ENCODE measurements around the gene TPD52L2. TPM values are rescaled to one million over a fixed set of nuclear protein-coding genes. Genes with fewer than 3 reads are reported as not detected.

TPD52L2 gene
- total RNA-seq, 1 donor from 2014 or later, result 112 TPM

DNA sequence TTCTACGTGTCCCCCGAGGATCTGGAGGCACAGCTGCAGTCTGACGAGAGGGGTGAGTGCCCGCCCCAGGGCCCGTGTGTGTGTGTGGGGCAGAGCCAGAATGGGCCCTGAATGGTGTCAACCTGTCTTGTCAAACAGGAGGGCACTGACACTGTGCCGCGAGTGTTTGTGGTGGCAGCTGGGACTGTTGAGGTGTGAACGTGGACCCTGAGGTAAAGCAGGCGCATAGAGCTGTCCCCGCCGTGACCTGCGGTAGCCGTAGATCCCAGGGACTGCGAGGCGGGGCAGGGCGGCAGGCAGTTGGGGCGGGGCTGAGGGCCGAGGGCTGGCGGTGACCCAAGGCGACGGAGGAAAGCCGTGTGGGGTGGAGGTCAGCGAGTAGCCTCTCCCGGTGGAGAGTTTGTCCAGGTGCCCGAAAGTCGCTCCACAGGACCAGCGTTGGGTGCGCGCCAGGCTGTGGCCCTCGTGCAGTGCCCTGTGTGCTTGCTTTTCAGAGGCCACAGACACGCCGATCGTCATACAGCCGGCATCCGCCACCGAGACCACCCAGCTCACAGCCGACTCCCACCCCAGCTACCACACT, 66.0 kb downstream of the TPD52L2 start:
- DNase-seq (ENCODE audit: low read depth), result no peak
- H3K4me3 ChIP-seq (ENCODE audit: low read depth, low read length), result no peak overlapping the region
- TF ChIP-seq CTCF (conservative IDR thresholded peaks at IDR 0.05; ENCODE audit: low read depth, low read length), result no peak

DNA sequence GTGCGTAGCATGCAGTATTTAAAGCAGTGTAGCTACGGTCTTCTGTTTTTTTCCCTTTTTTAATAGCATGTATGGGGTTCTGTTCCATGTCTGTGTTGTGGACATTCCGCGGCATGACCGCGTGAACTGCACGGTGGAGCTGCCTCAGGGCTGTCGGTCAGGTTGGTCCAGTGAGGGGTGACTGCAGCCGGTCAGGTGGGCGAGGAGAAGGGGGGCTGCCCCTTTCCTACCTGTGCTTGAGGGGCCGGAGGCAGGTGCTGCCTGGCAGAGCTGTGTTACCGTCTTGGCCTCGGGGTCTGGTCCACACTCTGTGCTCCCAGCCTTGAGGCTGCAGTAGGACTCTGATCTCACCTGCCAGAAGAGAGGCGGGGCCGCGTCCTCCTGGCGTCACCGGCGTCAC, 66.7 kb downstream of the TPD52L2 start:
- no peak for DNase-seq (ENCODE audit: low read depth)
- TF ChIP-seq CTCF (conservative IDR thresholded peaks at IDR 0.05; ENCODE audit: low read depth, low read length), result no peak
- no peak overlapping the region for H3K4me3 ChIP-seq (ENCODE audit: low read depth, low read length)

DNA sequence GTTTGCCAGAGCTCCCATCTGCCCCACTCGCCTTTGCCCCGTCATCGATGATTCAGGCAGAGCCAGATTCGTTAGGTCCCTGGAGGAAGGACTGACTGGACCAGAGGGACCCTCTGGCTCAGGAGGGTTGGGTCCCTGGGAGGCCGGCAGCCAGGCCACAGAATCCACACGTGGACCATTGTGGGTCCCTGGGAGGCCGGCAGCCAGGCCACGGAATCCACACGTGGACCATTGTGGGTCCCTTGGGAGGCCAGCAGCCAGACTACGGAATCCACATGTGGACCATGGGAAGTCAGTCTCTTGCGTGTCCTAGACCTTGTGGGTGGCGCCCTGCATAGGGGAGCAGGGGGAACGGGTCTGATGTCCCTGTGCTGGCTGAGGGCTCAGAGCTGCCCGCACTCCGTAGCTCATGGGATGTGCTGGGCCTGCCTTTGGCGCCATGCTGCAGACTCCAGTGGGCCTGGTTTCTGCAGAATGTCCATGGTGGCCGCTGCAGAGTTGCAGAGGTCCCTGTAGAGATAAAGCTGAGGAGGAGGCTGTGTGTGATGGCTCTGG, 67.6 kb downstream of the TPD52L2 start:
- TF ChIP-seq CTCF (conservative IDR thresholded peaks at IDR 0.05; ENCODE audit: low read depth, low read length), result no peak
- no peak for DNase-seq (ENCODE audit: low read depth)
- H3K4me3 ChIP-seq (ENCODE audit: low read depth, low read length), result no peak overlapping the region

DNA sequence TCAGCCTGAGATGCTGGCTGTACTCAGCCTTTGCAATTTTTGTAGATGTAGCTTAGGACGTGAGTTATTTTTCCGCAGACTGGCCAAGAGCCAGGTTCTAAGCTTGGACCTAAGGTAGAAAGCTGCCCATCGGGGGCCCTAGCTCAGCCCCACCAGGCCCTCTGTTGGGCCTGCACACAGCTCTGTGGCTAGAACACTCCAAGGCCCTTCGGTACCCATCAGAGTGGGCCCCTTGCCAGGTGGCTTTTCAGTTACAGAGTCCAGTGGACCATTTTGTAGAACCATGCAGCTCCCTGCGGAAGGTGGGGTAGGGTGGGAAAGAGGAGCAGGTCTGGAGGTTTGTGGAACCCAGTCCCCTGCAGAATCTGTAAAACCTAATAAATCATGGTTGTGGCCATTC, 68.6 kb downstream of the TPD52L2 start:
- DNase-seq (ENCODE audit: low read depth), result no peak
- TF ChIP-seq CTCF (conservative IDR thresholded peaks at IDR 0.05; ENCODE audit: low read depth, low read length), result no peak

DNA sequence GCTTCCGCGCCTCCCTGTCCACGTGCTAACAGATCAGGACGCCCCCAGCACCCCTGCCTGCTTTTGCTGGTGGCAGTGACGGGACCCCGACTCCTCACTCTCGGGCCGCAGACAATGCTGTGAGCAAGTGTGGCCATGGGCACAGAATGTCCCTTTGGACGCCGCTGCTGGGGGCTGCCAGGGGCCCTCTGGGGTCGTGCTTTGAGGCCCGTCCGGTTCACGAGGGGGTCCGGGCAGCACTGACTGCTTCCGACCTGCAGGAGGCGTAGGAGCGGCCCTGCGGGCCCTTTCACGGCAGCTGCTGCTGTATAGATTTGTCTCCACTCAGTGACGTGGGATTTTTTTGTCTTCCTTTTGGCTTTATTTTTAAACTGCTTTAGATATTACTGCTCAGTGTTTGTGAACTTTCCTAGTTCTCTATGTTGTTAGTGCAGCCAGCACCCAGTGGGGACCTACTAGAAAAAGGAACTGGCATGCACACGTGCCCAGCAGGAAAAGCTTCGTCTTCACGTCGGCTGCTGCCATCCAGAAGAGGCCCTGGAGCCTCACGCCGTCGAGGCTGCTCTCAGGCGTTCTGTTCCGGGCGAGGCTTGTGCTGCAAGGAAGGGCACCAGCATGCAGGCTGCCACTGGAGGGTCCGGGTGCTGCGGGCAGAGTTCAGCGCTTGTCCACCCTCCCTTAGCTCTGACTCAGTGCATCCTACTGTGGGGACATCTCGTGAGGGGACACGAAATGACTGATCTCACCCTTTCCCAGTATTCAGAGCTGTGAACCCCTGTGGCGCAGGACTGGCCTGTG, 69.4 kb downstream of the TPD52L2 start:
- TF ChIP-seq CTCF (conservative IDR thresholded peaks at IDR 0.05; ENCODE audit: low read depth, low read length), result peak; percentile 42
- no peak overlapping the region for H3K4me3 ChIP-seq (ENCODE audit: low read depth, low read length)
- no peak for DNase-seq (ENCODE audit: low read depth)

More for the DNA sequence above, 68.6 kb downstream of the TPD52L2 start:
- no peak overlapping the region for H3K4me3 ChIP-seq (ENCODE audit: low read depth, low read length)

GRCh38 chr20:63935447-63935846, 70.4 kb downstream of the TPD52L2 start:
- no peak for DNase-seq (ENCODE audit: low read depth)
- no peak for TF ChIP-seq CTCF (conservative IDR thresholded peaks at IDR 0.05; ENCODE audit: low read depth, low read length)
- no peak overlapping the region for H3K4me3 ChIP-seq (ENCODE audit: low read depth, low read length)
